ENCODE results near the gene UBL4A.

Gene UBL4A
- total RNA-seq: 6.6 to 83.0 (median 45.5) reads per million in 17 experiments

- DNase-seq: peak; percentile 53 to 85 (median 68)
Measured at GRCh38 chrX:154486396-154487207, at the start of gene UBL4A. Gene UBL4A (minus strand): TSS chrX:154486615. CDS start chrX:154486584, 31 bp downstream.

GRCh38 chrX:154535892-154536291 lies 49.5 kb upstream of the UBL4A start:
- DNase-seq: no peak

- DNase-seq: peak; percentile 92 to 94 (median 93)
Measured at GRCh38 chrX:154534526-154535322, 48.3 kb upstream of the UBL4A start.

GRCh38 chrX:154532690-154533089 lies 46.3 kb upstream of the UBL4A start:
- DNase-seq: no peak

- no peak for DNase-seq
Measured at GRCh38 chrX:154531626-154532025, 45.2 kb upstream of the UBL4A start.

- no peak for DNase-seq
Measured at GRCh38 chrX:154530286-154530685, 43.9 kb upstream of the UBL4A start.

GRCh38 chrX:154529206-154529612 lies 42.8 kb upstream of the UBL4A start:
- no peak for DNase-seq

- DNase-seq: peak; percentile 63 to 80 (median 76)
Measured at GRCh38 chrX:154526901-154527675, 40.7 kb upstream of the UBL4A start.

GRCh38 chrX:154525606-154526490 lies 39.4 kb upstream of the UBL4A start:
- no peak for DNase-seq

GRCh38 chrX:154519389-154519788 lies 33.0 kb upstream of the UBL4A start:
- no peak for DNase-seq

- DNase-seq: no peak
Measured at GRCh38 chrX:154517101-154517781, 30.8 kb upstream of the UBL4A start.

GRCh38 chrX:154516656-154517100 lies 30.3 kb upstream of the UBL4A start:
- peak in 3 of 4 experiments; percentile 8 to 23 (median 20) for DNase-seq

GRCh38 chrX:154515966-154516655 lies 29.7 kb upstream of the UBL4A start, which contains the start of gene FAM3A:
Gene FAM3A (minus strand): TSS chrX:154516232. CDS start chrX:154515772, 460 bp downstream.
- peak; percentile 91 to 96 (median 94) for DNase-seq

GRCh38 chrX:154515090-154515965 lies 28.9 kb upstream of the UBL4A start:
- DNase-seq: peak in 2 of 4 experiments; percentile 14 to 18

- DNase-seq: peak; percentile 34 to 64 (median 52)
Measured at GRCh38 chrX:154513716-154514115, 27.3 kb upstream of the UBL4A start.

GRCh38 chrX:154512879-154513553 lies 26.6 kb upstream of the UBL4A start:
- no peak for DNase-seq

- DNase-seq: no peak
Measured at GRCh38 chrX:154511761-154512160, 25.3 kb upstream of the UBL4A start.

GRCh38 chrX:154509455-154509854 lies 23.0 kb upstream of the UBL4A start:
- no peak for DNase-seq

GRCh38 chrX:154508384-154508745 lies 21.9 kb upstream of the UBL4A start:
- DNase-seq: no peak
